ENCODE results near the gene BYSL. TPM values are rescaled to one million over a fixed set of nuclear protein-coding genes. Genes with fewer than 3 reads are reported as not detected.
A peak's percentile ranks its signal among the peaks of the same experiment; 100 is the strongest.

Gene BYSL
- total RNA-seq, 4 donors from 2014 or later: 4.1 to 12.2 (median 7.7) TPM

- no peak for DNase-seq (ENCODE audit: low spot score in 2 of 2)
- TF ChIP-seq CTCF (IDR thresholded peaks at IDR 0.05) (no peak), POLR2A (IDR thresholded peaks at IDR 0.05) (no peak)
- H3K4me3 ChIP-seq (ENCODE audit: low read depth, poor library complexity, severe bottlenecking): no peak overlapping the region
- intact Hi-C loops (cut with DNase I; ENCODE audit: low total_unique reads): loop anchor here (10.0 kb wide), 1 partner anchor 242 kb away; the partner anchor contains the start of gene GUCA1A
- WGBS, 2 donors: 91 to 92% methylated on average over 12 to 15 of the region's 15 CpGs
Measured at GRCh38 chr6:41932378-41932777, 11.1 kb downstream of the BYSL start.

- TF ChIP-seq CTCF (IDR thresholded peaks at IDR 0.05): no peak
- TF ChIP-seq POLR2A (IDR thresholded peaks at IDR 0.05): no peak
- no peak for DNase-seq (ENCODE audit: low spot score in 2 of 2)
- 74 to 78% methylated on average over 7 of the region's 7 CpGs for WGBS, 2 donors
- H3K4me3 ChIP-seq (ENCODE audit: low read depth, poor library complexity, severe bottlenecking): no peak overlapping the region
- intact Hi-C loops (cut with DNase I; ENCODE audit: low total_unique reads): loop anchor here (10.0 kb wide), 1 partner anchor 240 kb away; the partner anchor contains the start of gene GUCA1A
Measured at GRCh38 chr6:41934278-41935192, 13.2 kb downstream of the BYSL start.

- WGBS, 2 donors: 57 to 80% methylated on average over 1 of the region's 1 CpG
- no peak overlapping the region for H3K4me3 ChIP-seq (ENCODE audit: low read depth, poor library complexity, severe bottlenecking)
- no peak for DNase-seq (ENCODE audit: low spot score in 2 of 2)
- intact Hi-C loops (cut with DNase I; ENCODE audit: low total_unique reads): loop anchor here (10.0 kb wide), 1 partner anchor 240 kb away; the partner anchor contains the start of gene GUCA1A
- TF ChIP-seq CTCF (IDR thresholded peaks at IDR 0.05) (no peak), POLR2A (IDR thresholded peaks at IDR 0.05) (no peak)
Measured at GRCh38 chr6:41935193-41935574, 13.9 kb downstream of the BYSL start.

- H3K4me3 ChIP-seq (ENCODE audit: low read depth, poor library complexity, severe bottlenecking): no peak overlapping the region
- no peak for TF ChIP-seq POLR2A (IDR thresholded peaks at IDR 0.05)
- TF ChIP-seq CTCF (IDR thresholded peaks at IDR 0.05): no peak
- DNase-seq (ENCODE audit: low spot score in 2 of 2): no peak
- intact Hi-C loops (cut with DNase I; ENCODE audit: low total_unique reads): loop anchor here (10.0 kb wide), 1 partner anchor 239 kb away; the partner anchor contains the start of gene GUCA1A
- 64 to 83% methylated on average over 6 of the region's 8 CpGs for WGBS, 2 donors
Measured at GRCh38 chr6:41935685-41936072, 14.4 kb downstream of the BYSL start.

GRCh38 chr6:41936073-41936837 lies 15.0 kb downstream of the BYSL start:
- peak; percentile 64 to 87 for DNase-seq (ENCODE audit: low spot score in 2 of 2)
- no peak for TF ChIP-seq POLR2A (IDR thresholded peaks at IDR 0.05)
- TF ChIP-seq CTCF (IDR thresholded peaks at IDR 0.05): peak in 1 of 3 donors; percentile 41
- intact Hi-C loops (cut with DNase I; ENCODE audit: low total_unique reads): loop anchor here (10.0 kb wide), 1 partner anchor 239 kb away; the partner anchor contains the start of gene GUCA1A
- 33 to 34% methylated on average over 7 to 8 of the region's 10 CpGs for WGBS, 2 donors
- H3K4me3 ChIP-seq (ENCODE audit: low read depth, poor library complexity, severe bottlenecking): no peak overlapping the region
